GM12873 (cell line): Measurements from ENCODE around the gene OLFM4.

Source experiments
- CTCF ChIP-seq: IDR thresholded peaks from 2 replicates; pipeline ENCODE4 v1.5.1; 2012; ENCODE audit warnings: low read depth, mild to moderate bottlenecking, moderate library complexity, low read length, control low read depth; ENCODE audit not compliant: insufficient read depth; ENCODE audit errors: missing control alignments

Gene OLFM4

DNA sequence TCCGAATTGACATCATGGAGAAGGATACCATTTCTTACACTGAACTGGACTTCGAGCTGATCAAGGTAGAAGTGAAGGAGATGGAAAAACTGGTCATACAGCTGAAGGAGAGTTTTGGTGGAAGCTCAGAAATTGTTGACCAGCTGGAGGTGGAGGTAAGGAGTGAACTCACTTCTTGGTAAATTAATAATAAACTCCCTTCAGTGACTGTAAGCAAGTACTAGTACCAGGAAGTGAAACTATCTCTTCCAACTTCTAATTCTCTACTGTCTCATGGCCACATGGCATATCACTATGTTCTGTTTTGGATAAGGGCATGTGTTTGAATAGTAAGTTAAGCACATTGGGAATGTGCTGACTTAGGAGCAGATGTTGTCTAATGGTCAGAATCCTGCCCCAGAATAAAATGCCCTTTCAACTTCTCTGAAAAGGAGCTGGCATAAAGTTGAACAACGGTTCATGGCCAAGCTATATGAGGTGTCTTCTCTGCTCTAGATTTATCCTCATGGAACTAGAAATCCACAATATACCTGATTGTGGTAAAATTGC, 13.4 kb downstream of the OLFM4 start:
- TF ChIP-seq CTCF: no peak

DNA sequence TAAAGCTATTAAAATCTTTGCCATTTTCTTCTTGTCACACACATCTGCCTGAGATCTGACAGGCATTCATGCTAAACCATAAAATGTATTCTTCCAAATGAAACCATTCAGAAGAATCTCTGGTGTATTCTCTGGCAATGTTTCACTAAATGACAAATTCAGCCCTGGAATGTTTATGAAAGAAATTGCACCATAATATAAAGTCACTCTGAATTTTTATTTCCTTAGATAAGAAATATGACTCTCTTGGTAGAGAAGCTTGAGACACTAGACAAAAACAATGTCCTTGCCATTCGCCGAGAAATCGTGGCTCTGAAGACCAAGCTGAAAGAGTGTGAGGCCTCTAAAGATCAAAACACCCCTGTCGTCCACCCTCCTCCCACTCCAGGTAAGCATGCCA, 14.3 kb downstream of the OLFM4 start:
- no peak for TF ChIP-seq CTCF

- no peak for TF ChIP-seq CTCF
Measured at GRCh38 chr13:53043398-53043797, 14.8 kb downstream of the OLFM4 start.

DNA sequence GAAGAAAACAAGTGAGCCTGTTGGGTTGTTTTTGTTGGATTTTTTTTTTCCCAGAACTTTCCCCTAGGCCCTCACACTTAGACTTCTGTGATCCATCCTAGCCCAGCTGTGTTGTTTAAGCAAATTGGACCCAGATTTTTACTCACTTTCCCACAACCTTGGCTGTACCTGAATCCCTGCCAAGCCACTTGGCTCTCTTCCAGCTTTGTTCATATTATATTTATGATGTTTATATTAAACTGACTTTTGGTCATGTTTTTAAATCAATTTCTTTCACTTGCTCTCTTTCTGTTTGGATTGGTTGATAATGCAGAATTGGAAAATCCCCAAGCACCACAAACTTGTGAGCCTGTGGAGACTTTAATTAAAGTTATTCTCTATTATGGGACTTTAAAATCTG, 16.6 kb downstream of the OLFM4 start:
- TF ChIP-seq CTCF: no peak

GRCh38 chr13:53048880-53049279, 20.3 kb downstream of the OLFM4 start:
- TF ChIP-seq CTCF: no peak

DNA sequence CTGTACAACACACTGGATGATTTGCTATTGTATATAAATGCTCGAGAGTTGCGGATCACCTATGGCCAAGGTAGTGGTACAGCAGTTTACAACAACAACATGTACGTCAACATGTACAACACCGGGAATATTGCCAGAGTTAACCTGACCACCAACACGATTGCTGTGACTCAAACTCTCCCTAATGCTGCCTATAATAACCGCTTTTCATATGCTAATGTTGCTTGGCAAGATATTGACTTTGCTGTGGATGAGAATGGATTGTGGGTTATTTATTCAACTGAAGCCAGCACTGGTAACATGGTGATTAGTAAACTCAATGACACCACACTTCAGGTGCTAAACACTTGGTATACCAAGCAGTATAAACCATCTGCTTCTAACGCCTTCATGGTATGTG, 21.5 kb downstream of the OLFM4 start:
- TF ChIP-seq CTCF: no peak

DNA sequence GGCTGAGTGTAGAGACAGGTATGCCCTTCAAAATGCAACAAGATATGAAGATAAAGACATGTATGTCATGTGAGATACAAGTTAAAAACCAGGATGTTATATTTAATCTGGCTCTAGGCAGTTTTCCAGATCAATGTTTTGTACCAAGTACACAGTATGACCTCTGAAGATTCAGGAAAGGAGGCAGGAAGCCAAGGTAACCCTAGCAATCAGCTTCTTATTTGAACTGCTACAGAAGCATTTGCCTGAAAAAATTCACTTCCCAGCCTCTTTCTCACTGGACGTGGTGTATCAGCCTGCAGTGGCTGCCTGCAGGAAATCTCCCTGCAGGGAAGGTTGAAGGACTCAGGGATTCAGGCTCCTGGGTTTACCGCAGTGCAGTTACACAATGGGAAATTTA, 24.1 kb downstream of the OLFM4 start:
- TF ChIP-seq CTCF: no peak
